GM21737 (cell line): ENCODE results near the gene SAP30BP.

Source experiments
- ATAC-seq: cut with Tn5 transposase; IDR thresholded peaks from one replicate; pipeline ENCODE4 v1.9.1; 2021; ENCODE audit warnings: mild to moderate bottlenecking, moderate library complexity; ENCODE audit not compliant: unreplicated experiment

SAP30BP gene

DNA sequence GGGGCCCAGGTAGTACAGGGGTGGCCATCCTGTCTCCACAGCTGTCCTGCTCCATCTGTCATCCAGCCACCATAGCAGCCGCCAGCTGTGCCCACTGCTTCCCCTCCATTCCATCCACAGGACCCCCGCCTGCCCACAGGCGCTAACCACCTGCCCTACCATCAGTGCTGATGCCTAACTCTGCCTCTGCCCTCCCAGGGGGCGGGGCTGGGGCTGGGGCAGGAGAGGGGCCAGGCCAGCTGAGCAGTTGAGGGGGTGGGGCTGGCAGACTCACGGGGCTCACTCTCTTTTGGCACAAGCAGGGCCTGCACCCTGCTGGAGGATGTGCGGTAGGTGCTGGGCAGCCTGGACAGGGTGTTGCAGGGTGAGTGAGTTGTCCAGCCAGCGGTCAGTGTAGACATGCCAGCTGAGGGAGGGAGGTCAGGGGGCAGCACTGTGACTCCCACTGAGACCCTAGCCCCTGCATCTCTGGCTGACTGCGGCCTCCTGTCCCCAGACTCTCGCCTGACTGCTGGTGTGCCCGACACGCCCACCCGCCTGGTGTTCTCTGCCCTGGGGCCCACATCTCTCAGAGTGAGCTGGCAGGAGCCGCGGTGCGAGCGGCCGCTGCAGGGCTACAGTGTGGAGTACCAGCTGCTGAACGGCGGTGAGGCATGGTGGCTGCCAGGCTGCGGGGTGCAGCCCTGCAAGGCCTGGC is 88.2 kb downstream of the SAP30BP start:
- no peak for ATAC-seq

DNA sequence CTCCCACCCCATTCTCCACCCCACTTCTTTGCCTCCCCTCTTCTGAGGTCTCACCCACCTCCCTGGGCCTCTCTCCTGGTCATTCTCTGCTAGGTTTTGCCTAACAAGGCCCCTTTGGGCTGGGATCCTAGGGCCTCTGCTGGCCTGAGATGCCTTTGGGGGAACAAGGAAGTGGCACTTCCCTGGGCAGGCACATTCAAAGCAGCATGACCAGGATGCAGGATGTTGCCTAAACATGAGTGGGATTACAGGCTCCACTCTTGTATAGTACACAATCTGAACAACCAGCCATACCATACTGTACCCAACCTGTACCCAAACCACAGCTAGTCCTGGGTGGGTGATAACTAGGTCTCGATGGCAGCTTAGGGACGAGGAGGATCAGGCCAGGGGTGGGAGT is 88.9 kb downstream of the SAP30BP start:
- no peak for ATAC-seq

DNA sequence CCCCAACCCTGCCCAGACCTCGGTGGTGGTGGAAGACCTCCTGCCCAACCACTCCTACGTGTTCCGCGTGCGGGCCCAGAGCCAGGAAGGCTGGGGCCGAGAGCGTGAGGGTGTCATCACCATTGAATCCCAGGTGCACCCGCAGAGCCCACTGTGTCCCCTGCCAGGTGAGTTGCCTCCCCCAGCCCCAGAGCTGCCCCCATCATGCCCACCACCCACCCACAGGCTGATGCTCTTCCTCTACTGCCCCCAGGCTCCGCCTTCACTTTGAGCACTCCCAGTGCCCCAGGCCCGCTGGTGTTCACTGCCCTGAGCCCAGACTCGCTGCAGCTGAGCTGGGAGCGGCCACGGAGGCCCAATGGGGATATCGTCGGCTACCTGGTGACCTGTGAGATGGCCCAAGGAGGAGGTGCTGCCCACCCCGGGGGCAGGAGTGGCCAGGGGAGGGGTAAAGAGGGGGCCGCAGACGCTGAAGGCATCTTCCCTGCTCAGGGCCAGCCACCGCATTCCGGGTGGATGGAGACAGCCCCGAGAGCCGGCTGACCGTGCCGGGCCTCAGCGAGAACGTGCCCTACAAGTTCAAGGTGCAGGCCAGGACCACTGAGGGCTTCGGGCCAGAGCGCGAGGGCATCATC is 89.4 kb downstream of the SAP30BP start:
- ATAC-seq: no peak

DNA sequence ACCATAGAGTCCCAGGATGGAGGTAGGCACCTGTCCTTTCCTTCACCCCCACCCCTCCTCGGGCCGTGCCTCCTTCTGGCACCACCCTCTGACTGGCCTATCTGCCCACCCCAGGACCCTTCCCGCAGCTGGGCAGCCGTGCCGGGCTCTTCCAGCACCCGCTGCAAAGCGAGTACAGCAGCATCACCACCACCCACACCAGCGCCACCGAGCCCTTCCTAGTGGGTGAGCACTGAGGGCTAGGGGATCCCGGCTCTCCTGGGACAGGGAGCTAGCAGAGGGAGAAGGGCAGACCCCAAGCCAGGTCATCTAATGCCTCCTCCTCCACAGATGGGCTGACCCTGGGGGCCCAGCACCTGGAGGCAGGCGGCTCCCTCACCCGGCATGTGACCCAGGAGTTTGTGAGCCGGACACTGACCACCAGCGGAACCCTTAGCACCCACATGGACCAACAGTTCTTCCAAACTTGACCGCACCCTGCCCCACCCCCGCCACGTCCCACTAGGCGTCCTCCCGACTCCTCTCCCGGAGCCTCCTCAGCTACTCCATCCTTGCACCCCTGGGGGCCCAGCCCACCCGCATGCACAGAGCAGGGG is 90.0 kb downstream of the SAP30BP start:
- no peak for ATAC-seq
